Stimulated activated CD8-positive, alpha-beta memory T cell treated with anti-CD3 and anti-CD28 coated beads, Interleukin-7, amount 100 ng/mL, for 48 hours (primary cell): ENCODE measurements around the gene HSDL1.

Source experiments
- DNase-seq, 2 donors: peaks; one replicate each; pipeline ENCODE4 v3.0.0-alpha.2; 2020; ENCODE audit warnings: low read depth in 1 of 2; ENCODE audit errors: extremely low read depth in 1 of 2

The HSDL1 gene

DNA sequence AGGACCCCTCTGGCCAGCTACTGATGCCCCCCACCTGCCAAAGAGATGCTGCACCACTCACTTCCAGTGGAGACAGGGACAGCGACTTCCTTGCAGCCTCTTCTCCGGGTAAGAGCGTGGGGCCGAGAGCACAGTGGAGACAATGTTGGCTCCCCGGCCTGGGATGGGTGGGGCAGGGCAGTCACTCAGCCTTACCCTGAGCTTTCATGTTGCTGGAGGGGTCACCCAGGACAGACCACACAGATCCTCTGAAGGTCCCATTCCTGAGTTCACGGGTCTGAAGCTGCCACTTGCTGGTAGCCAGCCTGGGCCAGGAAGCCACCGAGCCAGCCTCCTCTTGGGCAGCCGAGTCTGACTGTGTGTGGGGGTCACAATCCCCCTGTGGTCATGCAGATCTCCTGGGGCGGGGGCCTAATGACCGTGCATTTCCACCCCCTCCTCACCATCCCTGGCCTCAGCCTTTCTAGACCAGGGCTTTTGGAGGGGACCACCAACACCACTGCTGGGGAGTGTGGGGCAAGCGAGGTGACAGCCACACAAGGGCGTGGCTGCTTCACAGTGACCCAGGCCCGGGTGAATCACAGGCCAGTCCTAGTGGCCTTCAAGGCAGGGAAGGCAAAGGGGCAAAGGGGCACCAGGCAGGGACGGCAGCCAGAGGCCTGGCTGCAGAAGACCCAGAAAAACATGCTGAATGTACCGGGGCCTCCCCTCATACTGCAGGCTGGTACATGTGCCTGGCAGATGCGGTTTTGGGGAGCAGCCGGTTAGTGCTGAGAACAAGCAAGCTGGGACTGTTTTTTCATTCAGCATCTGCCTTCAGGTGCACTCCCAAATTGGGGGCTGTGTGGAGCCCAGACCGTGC, 31.4 kb upstream of the HSDL1 start:
- DNase-seq: no peak

- peak in 1 of 2 donors; percentile 33 for DNase-seq
These were observed 30.5 kb upstream of the HSDL1 start for GRCh38 chr16:84175350-84176081.

GRCh38 chr16:84174396-84174795, 29.4 kb upstream of the HSDL1 start:
- no peak for DNase-seq

DNA sequence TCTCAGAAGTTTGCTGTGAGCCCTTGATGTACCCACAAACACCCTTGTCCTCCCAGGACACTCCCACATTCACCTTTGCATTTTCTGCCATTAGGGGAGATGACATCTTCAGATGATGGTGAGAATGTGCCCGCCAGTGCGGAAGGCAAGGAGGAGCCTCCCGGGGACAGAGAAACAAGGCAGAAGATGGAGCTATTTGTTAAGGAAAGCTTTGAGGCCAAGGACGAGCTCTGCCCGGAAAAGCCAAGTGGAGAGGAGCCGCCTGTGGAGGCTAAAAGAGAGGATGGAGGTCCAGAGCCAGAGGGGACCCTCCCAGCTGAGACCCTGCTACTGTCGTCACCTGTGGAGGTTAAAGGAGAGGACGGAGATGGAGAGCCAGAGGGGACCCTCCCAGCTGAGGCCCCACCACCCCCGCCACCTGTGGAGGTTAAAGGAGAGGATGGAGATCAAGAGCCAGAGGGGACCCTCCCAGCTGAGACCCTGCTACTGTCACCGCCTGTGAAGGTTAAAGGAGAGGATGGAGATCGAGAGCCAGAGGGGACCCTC, 24.9 kb upstream of the HSDL1 start:
- no peak for DNase-seq

GRCh38 chr16:84166796-84167695, 22.1 kb upstream of the HSDL1 start:
- peak in 1 of 2 donors; percentile 57 for DNase-seq

DNA sequence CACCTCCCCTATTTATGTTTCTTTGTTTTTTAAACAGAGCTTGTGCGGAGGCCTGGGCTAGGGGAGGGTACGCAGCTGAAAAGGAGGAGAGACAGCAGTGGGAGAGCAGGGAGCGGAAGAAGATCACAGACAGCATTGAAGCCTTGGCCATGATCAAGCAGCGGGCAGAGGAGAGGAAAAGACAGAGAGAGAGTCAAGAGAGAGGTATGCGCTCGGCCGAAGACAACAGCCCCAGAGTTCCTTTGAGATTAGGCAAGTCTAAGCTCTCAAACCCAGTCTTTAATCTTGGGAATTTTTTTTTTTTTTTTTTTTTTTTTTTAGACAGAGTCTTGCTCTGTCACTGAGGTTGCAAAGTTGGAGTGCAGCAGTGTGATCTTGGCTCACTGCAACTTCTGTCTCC, 20.8 kb upstream of the HSDL1 start:
- DNase-seq: no peak

GRCh38 chr16:84161801-84162200, 16.8 kb upstream of the HSDL1 start:
- DNase-seq: no peak

DNA sequence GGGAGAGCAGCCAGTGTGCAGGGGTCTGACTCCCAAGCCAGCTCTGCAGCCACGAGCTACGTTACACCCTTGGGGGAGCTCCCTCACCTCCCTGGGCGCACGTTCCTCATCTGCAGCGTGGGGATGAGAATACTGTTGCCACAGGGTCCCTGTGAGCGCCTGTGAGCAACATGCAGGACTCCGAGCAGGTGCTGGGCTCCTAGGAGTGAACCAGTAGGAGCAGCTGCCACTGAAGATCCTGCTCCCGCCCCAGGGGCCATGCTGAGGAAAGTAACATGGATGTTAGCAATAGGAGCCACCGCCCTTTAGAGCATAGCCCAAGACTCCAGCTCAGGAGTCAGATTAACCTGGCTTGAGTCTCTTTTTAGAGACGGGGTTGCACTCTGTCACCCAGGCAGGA, 16.1 kb upstream of the HSDL1 start:
- DNase-seq: no peak

- no peak for DNase-seq
These were observed 14.8 kb upstream of the HSDL1 start for GRCh38 chr16:84159800-84160199.

DNA sequence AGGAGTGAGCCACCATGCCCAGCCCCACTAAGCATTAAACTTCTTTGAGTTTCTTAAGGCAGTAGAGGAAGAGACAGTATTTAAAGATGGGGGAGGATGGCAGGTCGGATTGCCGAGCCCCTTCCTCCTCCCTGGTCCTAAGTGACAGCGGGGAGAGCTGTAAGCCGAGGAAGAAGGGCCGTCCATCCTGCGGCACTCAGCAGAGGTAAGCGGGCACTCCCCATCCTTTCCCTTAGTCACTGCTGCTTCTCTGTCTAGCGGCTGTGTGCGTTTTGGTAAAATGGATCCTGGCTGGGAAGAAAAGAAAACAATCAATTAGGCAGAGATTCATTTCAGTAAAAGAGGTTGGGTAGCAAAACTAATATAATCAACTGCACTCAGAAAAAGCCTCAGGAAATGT, 14.0 kb upstream of the HSDL1 start:
- DNase-seq: no peak

- DNase-seq: no peak
These were observed 11.4 kb upstream of the HSDL1 start for GRCh38 chr16:84156342-84156784.

- no peak for DNase-seq
These were observed 10.8 kb upstream of the HSDL1 start for GRCh38 chr16:84155771-84156170.

DNA sequence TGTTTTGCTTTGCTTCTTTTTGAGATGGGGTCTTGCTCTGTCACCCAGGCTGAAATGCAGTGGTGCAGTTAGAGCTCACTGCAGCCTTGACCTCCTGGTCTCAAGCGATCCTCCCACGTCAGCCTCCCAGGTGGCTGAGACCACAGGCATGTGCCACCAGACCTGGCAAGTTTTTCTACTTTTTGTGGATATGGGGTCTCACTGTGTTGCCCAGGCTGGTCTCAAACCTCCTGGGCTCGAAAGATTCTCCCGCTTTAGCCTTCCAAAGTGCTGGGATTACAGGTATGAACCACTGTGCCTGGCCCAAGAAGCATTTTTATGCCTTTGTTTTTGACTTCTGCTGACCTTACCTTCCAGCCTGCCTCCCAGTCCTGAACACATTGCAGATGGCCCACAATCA, 10.2 kb upstream of the HSDL1 start:
- no peak for DNase-seq

DNA sequence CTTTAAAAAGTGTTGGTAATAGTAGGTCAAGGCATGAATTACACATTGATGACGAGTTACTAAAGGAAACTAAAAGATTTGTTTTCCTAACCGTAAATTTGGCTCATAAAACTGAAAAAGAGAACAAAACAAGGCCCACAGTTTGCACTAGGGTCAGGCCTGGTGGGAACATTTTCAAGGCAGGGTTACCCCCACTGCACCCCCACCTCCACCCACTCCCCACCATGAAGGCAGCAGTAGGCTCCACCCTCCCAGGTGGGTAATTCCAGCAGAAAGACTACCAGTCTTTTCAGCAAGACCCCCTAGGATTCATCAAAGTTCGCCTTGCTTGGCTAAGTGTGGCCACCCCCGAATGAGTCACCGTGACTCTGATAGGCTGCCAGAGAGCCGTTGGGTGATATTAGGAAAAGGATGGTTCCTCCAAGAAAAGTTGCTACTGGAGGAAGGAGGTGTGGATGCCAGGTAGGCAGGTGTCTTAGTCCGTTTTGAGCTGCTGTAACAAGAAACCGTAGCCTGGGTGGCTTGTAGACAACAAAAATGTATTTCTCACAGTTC, 8.8 kb upstream of the HSDL1 start:
- DNase-seq: no peak

GRCh38 chr16:84150926-84151325, 5.9 kb upstream of the HSDL1 start:
- no peak for DNase-seq

DNA sequence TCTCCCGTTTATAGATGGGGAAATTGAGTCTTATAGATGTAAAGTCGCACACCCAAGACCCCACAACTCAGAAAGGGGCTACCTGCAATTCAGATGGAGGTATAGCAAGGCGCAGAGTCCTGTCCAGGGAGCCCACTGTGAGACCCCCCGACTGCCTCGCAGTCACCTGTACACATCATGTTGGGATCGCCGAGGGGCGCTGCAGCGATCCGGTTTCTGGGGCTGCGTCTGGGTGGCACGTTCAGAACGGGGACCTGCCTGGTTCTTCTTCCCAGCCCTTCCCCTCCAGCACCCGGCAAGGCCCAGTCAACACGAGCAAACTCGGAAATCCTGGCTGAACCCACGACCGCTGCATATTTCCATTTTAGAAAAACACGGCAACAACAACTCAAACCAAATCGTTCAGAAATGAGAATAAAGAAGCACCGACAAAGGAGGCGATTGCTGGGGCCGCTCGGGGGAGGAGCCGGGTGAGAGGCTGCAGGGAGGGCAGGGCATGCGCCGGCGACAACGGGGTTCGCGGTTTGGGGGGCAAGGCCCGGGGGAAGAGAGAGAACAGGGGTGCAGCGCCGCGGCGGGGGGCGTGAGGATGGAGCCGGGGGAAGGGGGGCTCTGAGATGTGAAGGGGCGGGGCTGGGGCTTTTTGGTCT, 643 bp downstream of the HSDL1 start:
- DNase-seq: peak in 1 of 2 donors; percentile 25

GRCh38 chr16:84143784-84144199, 1.2 kb downstream of the HSDL1 start:
- DNase-seq: no peak

- no peak for DNase-seq
These were observed 1.9 kb downstream of the HSDL1 start for GRCh38 chr16:84143081-84143480.

- DNase-seq: no peak
These were observed 3.8 kb downstream of the HSDL1 start for GRCh38 chr16:84141143-84141670.
